PC-9 (cell line): ENCODE measurements around the gene HID1.

Experiments used
- CTCF ChIP-seq: fragments of 200-600 bp; sonication (generic); conservative IDR thresholded peaks from 2 replicates; pipeline ENCODE4 v1.6.1; 2017; ENCODE audit warnings: mixed run types, antibody characterized with exemption, mild to moderate bottlenecking, moderate library complexity
- EZH2 ChIP-seq: fragments of 200-600 bp; sonication (generic); IDR thresholded peaks from 2 replicates; pipeline ENCODE4 v1.8.0; 2017; ENCODE audit warnings: antibody characterized with exemption, low read depth

- no peak for TF ChIP-seq CTCF
- no peak for TF ChIP-seq EZH2
Measured at GRCh38 chr17:74960570-74961342, 11.8 kb downstream of the HID1 start.
